Stimulated activated CD4-positive, alpha-beta T cell treated with anti-CD3 and anti-CD28 coated beads, Interleukin-1b, Interleukin-23, amount 100 ng/mL, for 1 hour (primary cell): ENCODE data around the gene OR7C2.

ENCODE experiments used
- DNase-seq, 2 donors: peaks; one replicate each; pipeline ENCODE4 v3.0.0-alpha.2; 2020; ENCODE audit warnings: low read depth in 2 of 2

The OR7C2 gene

GRCh38 chr19:14979476-14980255 lies 38.4 kb downstream of the OR7C2 start, which contains the start of gene SLC1A6:
Gene SLC1A6 (minus strand): TSS chr19:14979864. CDS start chr19:14972910, 6,954 bp downstream.
- no peak for DNase-seq

GRCh38 chr19:14985133-14985532 lies 43.8 kb downstream of the OR7C2 start:
- DNase-seq, result no peak
